GM12878 (cell line): Measurements from ENCODE around the gene ZBTB9. TPM values are rescaled to one million over a fixed set of nuclear protein-coding genes. Genes with fewer than 3 reads are reported as not detected.

Experiments used
- ASH2L ChIP-seq: fragments of 300-600, 200-600 bp; sonication (generic); IDR thresholded peaks from 2 replicates; pipeline ENCODE4 v1.6.1; 2017; ENCODE audit warnings: low read depth, mild to moderate bottlenecking, borderline replicate concordance
- EED ChIP-seq: sonication (generic); IDR thresholded peaks from 2 replicates; pipeline ENCODE4 v1.6.1; 2016; ENCODE audit warnings: antibody characterized with exemption, low read depth
- EP300 ChIP-seq, 2 experiments: fragments of 150-350 bp in 1 of 2; IDR thresholded peaks; 2 replicates each; pipeline ENCODE4 v1.6.1; 2011 to 2012; ENCODE audit warnings: low read depth in 2 of 2, low read length in 2 of 2, borderline replicate concordance in 1 of 2, improper control_type of control experiment in 1 of 2, inconsistent platforms in 1 of 2; ENCODE audit not compliant: control insufficient read depth in 1 of 2
- ESRRA ChIP-seq: IDR thresholded peaks from 2 replicates; pipeline ENCODE4 v1.6.1; 2012; ENCODE audit warnings: mild to moderate bottlenecking, low read length, improper control_type of control experiment
- HDAC2 ChIP-seq: fragments of 200-600 bp; sonication (generic); IDR thresholded peaks from 2 replicates; pipeline ENCODE4 v1.6.1; 2017
- IRF5 ChIP-seq: fragments of 450-650 bp; IDR thresholded peaks from 2 replicates; pipeline ENCODE4 v1.6.1; 2017; ENCODE audit warnings: borderline replicate concordance
- KDM1A ChIP-seq: fragments of 200-600 bp; sonication (generic); IDR thresholded peaks from 2 replicates; pipeline ENCODE4 v1.6.1; 2016; ENCODE audit warnings: borderline replicate concordance
- MYB ChIP-seq: fragments of 150-350 bp; IDR thresholded peaks from 2 replicates; pipeline ENCODE4 v1.6.1; 2014; ENCODE audit warnings: mild to moderate bottlenecking, low read depth, low read length, borderline replicate concordance
- NBN ChIP-seq: fragments of 450-650 bp; IDR thresholded peaks from 2 replicates; pipeline ENCODE4 v1.6.1; 2016
- NFIC ChIP-seq: IDR thresholded peaks from 2 replicates; pipeline ENCODE4 v1.6.1; 2012; ENCODE audit warnings: low read depth, mild to moderate bottlenecking, inconsistent platforms, low read length, moderate library complexity
- NFYA ChIP-seq: IDR thresholded peaks from 2 replicates; pipeline ENCODE4 v1.6.1; 2011; ENCODE audit warnings: low read depth, mild to moderate bottlenecking, low read length, improper control_type of control experiment, borderline replicate concordance
- POU2F2 ChIP-seq: IDR thresholded peaks from 3 replicates; pipeline ENCODE4 v1.6.1; 2011; ENCODE audit warnings: low read depth, mild to moderate bottlenecking, low read length, borderline replicate concordance
- RAD21 ChIP-seq: IDR thresholded peaks from 2 replicates; pipeline ENCODE4 v1.6.1; 2011; ENCODE audit warnings: mild to moderate bottlenecking, low read depth, low read length, moderate library complexity; ENCODE audit not compliant: insufficient read depth
- SREBF2 ChIP-seq: IDR thresholded peaks from 2 replicates; pipeline ENCODE4 v1.6.1; 2012; ENCODE audit warnings: mild to moderate bottlenecking, low read length
- SRF ChIP-seq, 2 experiments: IDR thresholded peaks; 2 replicates each; pipeline ENCODE4 v1.6.1; 2011; ENCODE audit warnings: low read depth in 2 of 2, low read length in 2 of 2, mild to moderate bottlenecking in 1 of 2, moderate library complexity in 1 of 2
- TAF1 ChIP-seq: IDR thresholded peaks from 2 replicates; pipeline ENCODE4 v1.6.1; 2011; ENCODE audit warnings: mild to moderate bottlenecking, low read depth, low read length, borderline replicate concordance
- TARDBP ChIP-seq: IDR thresholded peaks from 2 replicates; pipeline ENCODE4 v1.6.1; 2016; ENCODE audit warnings: borderline replicate concordance
- TCF12 ChIP-seq: IDR thresholded peaks from 2 replicates; pipeline ENCODE4 v1.6.1; 2011; ENCODE audit warnings: low read depth, mild to moderate bottlenecking, low read length
- TCF3 ChIP-seq: IDR thresholded peaks from 2 replicates; pipeline ENCODE4 v1.6.1; 2012; ENCODE audit warnings: low read depth, mild to moderate bottlenecking, low read length, borderline replicate concordance; ENCODE audit not compliant: insufficient read depth
- ZNF274 ChIP-seq: IDR thresholded peaks from one replicate; pipeline ENCODE4 v1.8.0; 2011; ENCODE audit not compliant: insufficient read length, insufficient read depth
- ZNF384 ChIP-seq: IDR thresholded peaks from 2 replicates; pipeline ENCODE4 v1.6.1; 2012; ENCODE audit warnings: low read depth, mild to moderate bottlenecking, low read length, improper control_type of control experiment, borderline replicate concordance
- polyA plus RNA-seq, 11 experiments: library from polyadenylated mRNA; depleted of rRNA in 4 of 11; unstranded in 6 of 11; stranded (reverse) in 5 of 11; fragments of >200 nt; fragmentation: Nextera tagmentation in 4 of 11; fragmentation: Illumina TruSeq in 1 of 11; extraction: Ambion mirVana in 4 of 11; extraction: Trizol in 1 of 11; gene quantifications; 1 replicate in 1 of 11; 2 replicates in 10 of 11; pipeline versions ENCODE4 v1.2.1 to v1.2.3, GENCODE V29; 2011 to 2016; ENCODE audit warnings: inconsistent platforms in 2 of 11, missing spikeins in 2 of 11, low read depth in 1 of 11
- total RNA-seq, 4 experiments: library from RNA; depleted of rRNA in 3 of 4; stranded (reverse); fragments of >200 nt in 3 of 4; fragmentation: Illumina TruSeq in 1 of 4; extraction: Trizol in 1 of 4; gene quantifications; 2 replicates each; pipeline versions ENCODE4 v1.2.1 to v1.2.3, GENCODE V29; 2013 to 2021
- TF ChIP-seq, protein P1 (sequence below): fragments of 150-350 bp; IDR thresholded peaks from 2 replicates; pipeline ENCODE4 v1.6.1; 2016; ENCODE audit warnings: low read depth, low read length
- TF ChIP-seq, protein P2 (sequence below): fragments of 450-650 bp; IDR thresholded peaks from 2 replicates; pipeline ENCODE4 v1.6.1; 2018; ENCODE audit warnings: mild to moderate bottlenecking, low read depth, moderate library complexity; ENCODE audit not compliant: partially characterized antibody

The ZBTB9 gene
- total and polyA plus RNA-seq, 10 of the 15 experiments (the other 5 are each of a cell fraction or from before 2014, with no cell fraction given): 1.5 to 12.7 (median 6.9) TPM

- TF ChIP-seq, protein P1, sequence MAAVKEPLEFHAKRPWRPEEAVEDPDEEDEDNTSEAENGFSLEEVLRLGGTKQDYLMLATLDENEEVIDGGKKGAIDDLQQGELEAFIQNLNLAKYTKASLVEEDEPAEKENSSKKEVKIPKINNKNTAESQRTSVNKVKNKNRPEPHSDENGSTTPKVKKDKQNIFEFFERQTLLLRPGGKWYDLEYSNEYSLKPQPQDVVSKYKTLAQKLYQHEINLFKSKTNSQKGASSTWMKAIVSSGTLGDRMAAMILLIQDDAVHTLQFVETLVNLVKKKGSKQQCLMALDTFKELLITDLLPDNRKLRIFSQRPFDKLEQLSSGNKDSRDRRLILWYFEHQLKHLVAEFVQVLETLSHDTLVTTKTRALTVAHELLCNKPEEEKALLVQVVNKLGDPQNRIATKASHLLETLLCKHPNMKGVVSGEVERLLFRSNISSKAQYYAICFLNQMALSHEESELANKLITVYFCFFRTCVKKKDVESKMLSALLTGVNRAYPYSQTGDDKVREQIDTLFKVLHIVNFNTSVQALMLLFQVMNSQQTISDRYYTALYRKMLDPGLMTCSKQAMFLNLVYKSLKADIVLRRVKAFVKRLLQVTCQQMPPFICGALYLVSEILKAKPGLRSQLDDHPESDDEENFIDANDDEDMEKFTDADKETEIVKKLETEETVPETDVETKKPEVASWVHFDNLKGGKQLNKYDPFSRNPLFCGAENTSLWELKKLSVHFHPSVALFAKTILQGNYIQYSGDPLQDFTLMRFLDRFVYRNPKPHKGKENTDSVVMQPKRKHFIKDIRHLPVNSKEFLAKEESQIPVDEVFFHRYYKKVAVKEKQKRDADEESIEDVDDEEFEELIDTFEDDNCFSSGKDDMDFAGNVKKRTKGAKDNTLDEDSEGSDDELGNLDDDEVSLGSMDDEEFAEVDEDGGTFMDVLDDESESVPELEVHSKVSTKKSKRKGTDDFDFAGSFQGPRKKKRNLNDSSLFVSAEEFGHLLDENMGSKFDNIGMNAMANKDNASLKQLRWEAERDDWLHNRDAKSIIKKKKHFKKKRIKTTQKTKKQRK: no peak
- TF ChIP-seq NFYA (no peak; the same call in 1 of the 2 replicates), POU2F2 (peak; percentile 46; the same call in 1 of the 3 replicates), ASH2L (no peak), EED (no peak), ESRRA (no peak), NFIC (no peak), RAD21 (no peak), NBN (no peak; the same call in 1 of the 2 replicates), KDM1A (no peak), SRF (IDR thresholded peaks at IDR 0.05; ENCODE audit: low read depth in 2 of 2, low read length in 2 of 2) (peak; percentile 47 to 91), TCF3 (no peak), EP300 (IDR thresholded peaks at IDR 0.05; ENCODE audit: borderline replicate concordance in 1 of 2, control insufficient read depth in 1 of 2, low read depth in 2 of 2, low read length in 2 of 2) (no peak; a peak in 1 of 4 replicates), SREBF2 (no peak), ZNF384 (no peak), TARDBP (peak; percentile 75; the same call in 1 of the 2 replicates), TCF12 (peak; percentile 36; the same call in 1 of the 2 replicates), HDAC2 (0 out of 2 replicates have a peak, but pooled peaks have one; percentile 29), MYB (no peak), TAF1 (peak; percentile 50; the same call in 1 of the 2 replicates), ZNF274 (no peak), IRF5 (no peak)
- TF ChIP-seq, protein P2, sequence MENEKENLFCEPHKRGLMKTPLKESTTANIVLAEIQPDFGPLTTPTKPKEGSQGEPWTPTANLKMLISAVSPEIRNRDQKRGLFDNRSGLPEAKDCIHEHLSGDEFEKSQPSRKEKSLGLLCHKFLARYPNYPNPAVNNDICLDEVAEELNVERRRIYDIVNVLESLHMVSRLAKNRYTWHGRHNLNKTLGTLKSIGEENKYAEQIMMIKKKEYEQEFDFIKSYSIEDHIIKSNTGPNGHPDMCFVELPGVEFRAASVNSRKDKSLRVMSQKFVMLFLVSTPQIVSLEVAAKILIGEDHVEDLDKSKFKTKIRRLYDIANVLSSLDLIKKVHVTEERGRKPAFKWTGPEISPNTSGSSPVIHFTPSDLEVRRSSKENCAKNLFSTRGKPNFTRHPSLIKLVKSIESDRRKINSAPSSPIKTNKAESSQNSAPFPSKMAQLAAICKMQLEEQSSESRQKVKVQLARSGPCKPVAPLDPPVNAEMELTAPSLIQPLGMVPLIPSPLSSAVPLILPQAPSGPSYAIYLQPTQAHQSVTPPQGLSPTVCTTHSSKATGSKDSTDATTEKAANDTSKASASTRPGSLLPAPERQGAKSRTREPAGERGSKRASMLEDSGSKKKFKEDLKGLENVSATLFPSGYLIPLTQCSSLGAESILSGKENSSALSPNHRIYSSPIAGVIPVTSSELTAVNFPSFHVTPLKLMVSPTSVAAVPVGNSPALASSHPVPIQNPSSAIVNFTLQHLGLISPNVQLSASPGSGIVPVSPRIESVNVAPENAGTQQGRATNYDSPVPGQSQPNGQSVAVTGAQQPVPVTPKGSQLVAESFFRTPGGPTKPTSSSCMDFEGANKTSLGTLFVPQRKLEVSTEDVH: peak; percentile 23
Measured at GRCh38 chr6:33417903-33418689, 36.3 kb upstream of the ZBTB9 start, which contains the start of gene CUTA (continued).
